HG03064 (cell line): ENCODE results near the gene HOXB5.

ENCODE experiments used
- ATAC-seq: cut with Tn5 transposase; IDR thresholded peaks from one replicate; pipeline ENCODE4 v1.9.1; 2021; ENCODE audit warnings: low read depth; ENCODE audit not compliant: unreplicated experiment

HOXB5 gene

DNA sequence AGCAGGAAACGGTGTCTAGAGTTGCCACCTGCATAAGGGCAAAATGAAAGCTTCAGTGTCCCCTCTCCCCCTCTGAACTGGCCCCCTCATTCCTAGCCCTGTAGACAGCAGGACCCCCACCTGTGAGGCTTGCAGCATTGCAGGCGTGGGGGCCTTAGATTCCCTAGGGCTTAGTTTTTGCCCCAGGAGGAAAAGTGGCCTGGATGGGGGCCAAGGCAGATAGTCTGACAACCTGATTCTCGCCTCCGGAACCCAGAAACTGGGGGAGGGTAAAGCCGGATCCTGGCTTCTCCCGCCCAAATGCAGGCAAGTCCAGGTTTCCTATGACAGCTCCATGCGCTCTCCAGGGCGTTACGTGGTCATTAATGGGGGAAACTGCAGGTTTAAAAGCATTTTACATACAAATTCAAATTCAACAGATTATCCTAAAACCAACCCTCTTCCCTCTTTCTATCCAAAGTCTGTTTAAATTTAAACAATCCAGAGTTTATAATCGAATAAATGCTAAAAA, 11.9 kb upstream of the HOXB5 start:
- ATAC-seq = no peak

GRCh38 chr17:48604770-48605329, 11.3 kb upstream of the HOXB5 start, which contains the start of gene HOXB6:
HOXB6 (minus strand) TSS chr17:48604986; CDS start chr17:48598150, 6,836 bp downstream.
- no peak for ATAC-seq

GRCh38 chr17:48603959-48604769, 10.6 kb upstream of the HOXB5 start:
- no peak for ATAC-seq

GRCh38 chr17:48601539-48602425, 8.2 kb upstream of the HOXB5 start:
- ATAC-seq = no peak

DNA sequence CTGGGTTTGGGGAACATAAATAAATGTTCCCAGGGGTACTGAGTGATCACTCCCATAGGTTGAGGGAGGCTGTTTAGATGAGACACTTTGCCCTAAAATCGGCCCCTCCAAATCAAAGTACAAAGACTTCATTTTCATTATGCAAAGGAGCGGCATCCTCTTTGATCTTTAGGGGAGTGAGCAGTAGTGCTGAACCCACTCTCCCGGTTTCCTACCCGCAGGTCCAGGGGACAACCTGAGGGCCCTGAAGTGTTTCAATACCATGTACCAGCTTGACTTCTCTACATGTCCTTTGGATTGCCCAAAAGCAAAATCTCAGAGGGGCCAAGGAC, 7.6 kb upstream of the HOXB5 start:
- ATAC-seq = no peak

DNA sequence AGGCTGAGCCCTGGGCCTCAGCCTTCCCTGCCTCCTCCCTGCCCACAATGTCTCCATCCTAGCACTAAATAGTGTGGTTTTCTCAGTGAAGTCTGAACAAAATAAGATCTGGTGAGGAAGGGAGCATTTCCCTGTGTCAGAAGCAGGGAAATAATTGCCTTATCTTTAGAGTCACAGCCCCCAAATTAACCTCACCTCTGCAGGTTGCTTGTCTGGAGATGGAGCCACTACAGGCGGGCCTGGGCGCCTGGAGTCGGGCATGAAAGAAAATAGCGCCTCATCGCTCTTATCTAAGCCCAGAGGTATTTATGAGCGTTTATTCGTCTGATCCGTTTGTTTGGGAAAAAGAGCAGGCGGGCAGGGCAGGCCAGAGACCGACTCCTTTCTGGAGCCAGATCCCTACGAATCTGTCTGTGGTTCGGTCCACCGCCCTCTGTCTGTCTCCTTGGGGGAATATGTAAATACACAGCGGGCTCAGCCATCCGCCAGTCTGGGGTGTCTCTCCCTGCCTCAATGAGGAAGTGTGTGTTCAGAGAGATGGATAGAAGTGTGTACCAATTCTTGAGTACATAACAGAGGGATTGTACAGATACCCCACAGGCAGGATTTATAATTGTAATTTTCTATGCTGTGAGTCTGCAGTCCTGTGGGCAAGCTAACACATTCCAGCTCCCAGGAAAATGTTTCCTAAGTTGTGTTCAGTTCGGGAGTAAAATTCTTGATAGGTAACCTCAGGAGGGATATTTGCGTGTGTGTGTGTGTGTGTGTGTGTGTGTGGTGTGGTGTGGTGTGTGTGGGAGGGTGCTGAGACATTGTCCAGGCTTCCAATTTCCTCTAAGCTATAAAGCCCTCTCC, 6.9 kb upstream of the HOXB5 start:
- ATAC-seq = no peak

DNA sequence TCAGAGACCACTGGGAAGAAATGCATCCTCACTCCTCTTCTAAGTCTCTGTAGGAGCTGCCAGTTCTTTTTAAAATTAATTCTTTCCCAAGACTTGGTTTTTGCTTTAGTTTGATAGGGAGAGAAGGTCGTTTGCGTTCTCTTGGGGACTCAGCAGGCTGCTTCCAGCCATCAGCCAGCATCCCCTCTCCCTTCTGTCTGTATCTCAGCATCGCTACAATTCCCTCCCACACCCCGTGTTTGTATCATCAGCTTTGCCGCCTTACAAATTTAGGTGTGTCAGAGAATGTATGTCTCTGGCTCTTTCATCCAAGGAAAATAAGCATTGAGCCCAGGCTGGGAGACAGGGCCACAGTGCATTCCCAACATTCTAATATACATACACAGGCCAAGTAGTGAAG, 5.8 kb upstream of the HOXB5 start:
- no peak for ATAC-seq

DNA sequence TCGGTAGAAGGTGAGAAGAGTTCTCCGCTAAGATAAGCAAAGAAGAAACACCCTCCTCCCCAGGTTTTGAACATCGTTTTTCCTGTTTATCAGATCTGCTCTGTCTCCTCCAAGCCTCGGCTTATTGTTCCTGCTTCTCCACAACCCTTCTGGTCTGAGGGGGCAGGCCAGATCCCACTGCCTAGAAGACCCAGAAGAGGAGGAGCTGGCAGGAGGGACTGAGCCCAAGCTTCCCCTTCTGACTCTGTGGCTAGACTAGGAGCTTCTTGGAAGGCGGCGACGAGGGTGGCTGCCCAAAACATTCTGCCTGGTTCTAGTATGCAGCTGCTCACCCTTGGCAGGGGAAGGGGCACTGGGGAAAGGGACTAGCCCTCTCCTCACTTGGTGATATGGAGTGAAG, 5.2 kb upstream of the HOXB5 start:
- no peak for ATAC-seq

DNA sequence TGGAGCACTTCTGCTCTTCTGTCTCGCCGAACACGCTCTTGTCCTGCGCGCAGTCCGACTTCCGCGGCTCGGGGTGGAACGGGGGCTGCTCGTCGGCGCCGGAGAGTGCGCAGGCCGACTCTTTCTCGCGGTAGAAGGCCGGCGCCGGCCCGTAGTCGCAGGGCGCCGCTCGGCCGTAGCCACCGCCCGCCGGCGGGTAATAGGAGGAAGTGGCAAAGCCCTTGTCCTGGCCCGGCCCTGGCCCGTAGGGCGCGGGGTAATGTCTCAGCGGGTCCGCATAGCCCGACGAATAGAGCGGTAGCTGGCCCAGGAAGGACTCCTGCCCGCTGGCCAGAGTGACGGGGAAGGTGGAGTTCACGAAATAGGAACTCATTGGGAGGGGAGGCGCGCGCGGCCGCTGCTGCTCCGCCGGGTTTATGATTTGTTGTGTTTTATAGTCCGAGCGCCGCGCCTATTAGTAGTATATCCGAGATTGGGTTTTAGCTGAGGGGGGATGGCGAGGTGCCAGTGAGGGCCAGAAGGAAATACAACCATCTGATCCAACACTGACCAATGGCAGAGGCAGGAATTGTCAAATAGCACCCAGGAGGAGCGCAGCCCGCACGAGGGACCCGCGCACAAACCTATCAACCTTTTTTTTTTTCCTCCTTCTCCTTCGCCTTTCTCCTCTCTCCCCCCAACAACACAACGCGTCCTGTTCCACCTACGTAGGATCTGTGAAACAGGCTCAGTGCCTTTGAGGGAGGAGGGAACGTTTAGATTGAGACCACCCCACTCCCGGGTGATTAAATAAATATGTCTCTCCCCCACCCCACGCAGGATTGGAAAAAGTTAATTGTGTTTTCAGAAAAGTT, 4.4 kb upstream of the HOXB5 start:
- no peak for ATAC-seq

DNA sequence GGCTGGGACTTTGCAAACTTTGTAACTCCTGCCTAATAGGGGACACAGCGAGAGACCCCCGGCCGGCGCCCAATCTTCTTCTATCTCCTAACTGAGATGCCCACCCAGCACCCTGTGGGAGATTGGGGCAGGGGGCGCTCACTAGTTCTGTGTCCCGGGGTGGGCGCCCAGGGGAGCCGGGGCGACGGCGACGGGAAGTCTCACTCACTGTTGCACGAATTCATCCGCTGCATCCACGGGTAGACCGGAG, 3.9 kb upstream of the HOXB5 start:
- no peak for ATAC-seq

DNA sequence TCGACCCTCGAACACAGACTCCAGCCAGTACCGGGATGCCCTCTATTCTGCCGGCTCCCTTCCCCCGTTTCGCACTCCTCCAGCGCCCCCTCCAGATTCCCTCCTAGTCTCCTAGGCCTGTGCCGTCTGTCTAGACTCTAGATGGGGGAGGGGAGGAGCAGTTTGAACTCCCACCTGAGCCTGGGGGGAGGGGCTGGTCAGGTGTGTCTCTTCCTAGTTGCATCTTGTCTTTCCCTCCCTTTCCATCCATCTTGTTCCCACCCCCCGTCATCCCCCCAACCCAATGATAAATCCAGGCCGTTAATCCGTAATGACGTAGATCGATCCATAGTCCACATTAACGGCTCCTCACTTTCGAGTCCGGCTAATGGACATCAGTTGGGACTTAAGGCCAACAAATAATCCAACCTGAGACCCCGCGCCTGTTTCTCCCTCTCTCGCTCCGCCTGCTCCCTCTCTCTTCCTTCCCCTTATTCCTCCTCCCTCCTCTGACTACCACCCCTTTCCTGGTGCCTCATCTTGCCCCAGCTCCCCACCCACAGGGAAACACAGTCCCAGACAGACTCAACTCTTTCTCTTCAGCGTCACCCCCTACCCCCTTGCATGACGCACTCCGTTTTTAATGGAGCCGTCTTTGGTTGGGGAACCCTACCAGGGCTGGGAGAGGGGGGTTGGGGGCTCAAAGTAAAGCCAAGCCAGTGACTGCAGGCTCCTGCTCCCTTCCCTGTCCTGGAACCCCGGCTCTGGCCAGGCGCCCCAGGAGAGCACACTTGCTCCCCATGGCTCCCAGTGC, 3.4 kb upstream of the HOXB5 start:
- no peak for ATAC-seq

- no peak for ATAC-seq
These were observed 2.6 kb upstream of the HOXB5 start for GRCh38 chr17:48596000-48596734.

GRCh38 chr17:48595278-48595999, 1.9 kb upstream of the HOXB5 start:
- no peak for ATAC-seq

GRCh38 chr17:48594538-48595277, 1.1 kb upstream of the HOXB5 start:
- no peak for ATAC-seq

DNA sequence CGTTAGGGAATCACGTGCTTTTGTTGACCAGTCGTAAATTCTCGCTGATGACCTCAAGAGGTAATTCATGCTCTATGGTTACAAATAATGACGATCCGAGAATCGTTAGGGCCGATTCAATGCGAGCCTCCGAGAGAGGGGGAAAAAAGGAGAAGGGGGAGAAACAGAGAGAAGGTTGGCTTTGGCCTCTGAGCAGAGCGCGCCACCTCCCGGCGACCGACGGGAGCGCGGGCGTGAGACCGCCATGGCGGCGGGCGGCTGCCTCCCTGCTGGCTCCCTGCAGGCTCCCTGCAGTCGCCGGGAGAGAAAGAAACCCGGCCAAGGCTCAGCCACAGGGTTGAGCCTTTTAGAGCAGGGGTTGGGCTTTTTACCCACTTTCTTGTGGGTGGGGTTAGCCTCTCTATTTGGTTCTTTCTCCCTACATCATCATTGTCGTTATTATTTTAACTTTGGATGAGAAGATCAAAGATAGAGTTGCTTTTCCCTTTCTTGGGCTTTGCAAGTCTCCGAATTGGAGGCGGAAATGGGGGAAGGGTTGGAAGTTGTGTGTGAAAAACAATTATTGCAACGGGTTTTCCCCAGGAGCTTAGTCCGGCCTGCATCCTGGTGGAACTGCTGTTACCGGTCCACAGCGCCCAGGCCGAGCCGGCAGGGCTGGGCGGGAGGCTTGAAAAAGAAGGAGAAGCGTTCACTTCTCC, 410 bp upstream of the HOXB5 start:
- ATAC-seq = no peak

- no peak for ATAC-seq
These were observed 1.0 kb downstream of the HOXB5 start for GRCh38 chr17:48592577-48592976.
